K562 (cell line): Measurements from ENCODE around the gene P4HB. TPM values are rescaled to one million over a fixed set of nuclear protein-coding genes. Genes with fewer than 3 reads are reported as not detected.
A peak's percentile ranks its signal among the peaks of the same experiment; 100 is the strongest.

ENCODE experiments used
- BHLHE40 ChIP-seq: IDR thresholded peaks from 2 replicates; pipeline ENCODE4 v1.6.1; 2011; ENCODE audit warnings: low read length, improper control_type of control experiment
- CTCF ChIP-seq, 3 experiments: IDR thresholded peaks in 2 of 3; conservative IDR thresholded peaks in 1 of 3; 2 replicates each; pipeline ENCODE4 v1.5.1; 2011 to 2012; ENCODE audit warnings: low read length in 3 of 3, mild to moderate bottlenecking in 3 of 3, control low read depth in 2 of 3, improper control_type of control experiment in 1 of 3, inconsistent platforms in 1 of 3, low read depth in 1 of 3, mixed read lengths in 1 of 3, moderate library complexity in 1 of 3; ENCODE audit not compliant: insufficient read depth in 2 of 3
- EWSR1 ChIP-seq: fragments of 450-650 bp; IDR thresholded peaks from 2 replicates; pipeline ENCODE4 v1.6.1; 2018; ENCODE audit warnings: borderline replicate concordance, mild to moderate bottlenecking, low read depth, moderate library complexity; ENCODE audit not compliant: partially characterized antibody
- MAFF ChIP-seq: IDR thresholded peaks from 2 replicates; pipeline ENCODE4 v1.6.1; 2012; ENCODE audit warnings: low read length, improper control_type of control experiment
- SRSF7 ChIP-seq: fragments of 200-400 bp; formaldehyde crosslinking; optimal IDR thresholded peaks from 2 replicates; pipeline ENCODE3; 2017; ENCODE audit warnings: mild to moderate bottlenecking, low read depth, low read length
- UBTF ChIP-seq, 2 experiments: IDR thresholded peaks; 2 replicates each; pipeline ENCODE4 v1.6.1; 2012; ENCODE audit warnings: improper control_type of control experiment in 2 of 2, low read depth in 2 of 2, low read length in 2 of 2, borderline replicate concordance in 1 of 2
- USF1 ChIP-seq: sonication (generic); formaldehyde crosslinking; IDR thresholded peaks from 2 replicates; pipeline ENCODE4 v1.9.0; 2022; ENCODE audit warnings: mild to moderate bottlenecking, missing genetic modification reagents
- ZC3H4 ChIP-seq: sonication (generic); formaldehyde crosslinking; IDR thresholded peaks from 2 replicates; pipeline ENCODE4 v1.9.0; 2021; ENCODE audit warnings: missing genetic modification reagents, borderline replicate concordance
- ZNF232 ChIP-seq: sonication (generic); formaldehyde crosslinking; IDR thresholded peaks from 2 replicates; pipeline ENCODE4 v1.8.0; 2022; ENCODE audit warnings: mild to moderate bottlenecking, missing genetic modification reagents
- ZNF764 ChIP-seq: fragments of 250-450 bp; sonication (Bioruptor Pico); IDR thresholded peaks from 2 replicates; pipeline ENCODE4 v1.4.0; 2020; ENCODE audit warnings: low read depth, mild to moderate bottlenecking, moderate library complexity
- polyA plus RNA-seq, 8 experiments: library from polyadenylated mRNA; depleted of rRNA in 4 of 8; stranded (reverse) in 5 of 8; unstranded in 3 of 8; fragments of >200 nt; fragmentation: Nextera tagmentation in 2 of 8; fragmentation: Illumina TruSeq in 1 of 8; extraction: Ambion mirVana in 2 of 8; extraction: Trizol in 1 of 8; gene quantifications; 2 replicates each; pipeline versions ENCODE4 v1.2.1 to v1.2.3, GENCODE V29; 2011 to 2014; ENCODE audit warnings: inconsistent platforms in 1 of 8, missing spikeins in 1 of 8
- total RNA-seq, 7 experiments: library from RNA; depleted of rRNA in 6 of 7; stranded (reverse); fragments of >200 nt in 6 of 7; fragmentation: Illumina TruSeq in 2 of 7; extraction: Trizol in 2 of 7; gene quantifications; 2 replicates each; pipeline versions ENCODE4 v1.2.1 to v1.2.3, GENCODE V29; 2011 to 2021; ENCODE audit warnings: low replicate concordance in 1 of 7
- TF ChIP-seq, protein P1 (sequence below), 2 experiments: fragments of 450-650 bp in 1 of 2; sonication (generic) in 1 of 2; formaldehyde crosslinking in 1 of 2; IDR thresholded peaks; 2 replicates each; pipeline versions ENCODE4 v1.7.1 to v1.9.0; 2016 to 2022; ENCODE audit warnings: inconsistent platforms in 1 of 2, mild to moderate bottlenecking in 1 of 2, missing genetic modification reagents in 1 of 2

P4HB gene
- total and polyA plus RNA-seq, 9 of the 15 experiments (the other 6 are each of a cell fraction or from before 2014, with no cell fraction given): 4.4 to 645 (median 325) TPM

- TF ChIP-seq UBTF (IDR thresholded peaks at IDR 0.05; ENCODE audit: borderline replicate concordance in 1 of 2, low read depth in 2 of 2, low read length in 2 of 2): 0 out of 4 replicates have a peak, but pooled peaks of 1 of the 2 experiments have one; percentile 23
- TF ChIP-seq MAFF: no peak
- no peak for TF ChIP-seq CTCF (IDR thresholded peaks at IDR 0.05 in 2 of 3, conservative IDR thresholded peaks at IDR 0.05 in 1 of 3; ENCODE audit: insufficient read depth in 2 of 3, low read depth in 1 of 3, low read length in 3 of 3)
- TF ChIP-seq, protein P1, sequence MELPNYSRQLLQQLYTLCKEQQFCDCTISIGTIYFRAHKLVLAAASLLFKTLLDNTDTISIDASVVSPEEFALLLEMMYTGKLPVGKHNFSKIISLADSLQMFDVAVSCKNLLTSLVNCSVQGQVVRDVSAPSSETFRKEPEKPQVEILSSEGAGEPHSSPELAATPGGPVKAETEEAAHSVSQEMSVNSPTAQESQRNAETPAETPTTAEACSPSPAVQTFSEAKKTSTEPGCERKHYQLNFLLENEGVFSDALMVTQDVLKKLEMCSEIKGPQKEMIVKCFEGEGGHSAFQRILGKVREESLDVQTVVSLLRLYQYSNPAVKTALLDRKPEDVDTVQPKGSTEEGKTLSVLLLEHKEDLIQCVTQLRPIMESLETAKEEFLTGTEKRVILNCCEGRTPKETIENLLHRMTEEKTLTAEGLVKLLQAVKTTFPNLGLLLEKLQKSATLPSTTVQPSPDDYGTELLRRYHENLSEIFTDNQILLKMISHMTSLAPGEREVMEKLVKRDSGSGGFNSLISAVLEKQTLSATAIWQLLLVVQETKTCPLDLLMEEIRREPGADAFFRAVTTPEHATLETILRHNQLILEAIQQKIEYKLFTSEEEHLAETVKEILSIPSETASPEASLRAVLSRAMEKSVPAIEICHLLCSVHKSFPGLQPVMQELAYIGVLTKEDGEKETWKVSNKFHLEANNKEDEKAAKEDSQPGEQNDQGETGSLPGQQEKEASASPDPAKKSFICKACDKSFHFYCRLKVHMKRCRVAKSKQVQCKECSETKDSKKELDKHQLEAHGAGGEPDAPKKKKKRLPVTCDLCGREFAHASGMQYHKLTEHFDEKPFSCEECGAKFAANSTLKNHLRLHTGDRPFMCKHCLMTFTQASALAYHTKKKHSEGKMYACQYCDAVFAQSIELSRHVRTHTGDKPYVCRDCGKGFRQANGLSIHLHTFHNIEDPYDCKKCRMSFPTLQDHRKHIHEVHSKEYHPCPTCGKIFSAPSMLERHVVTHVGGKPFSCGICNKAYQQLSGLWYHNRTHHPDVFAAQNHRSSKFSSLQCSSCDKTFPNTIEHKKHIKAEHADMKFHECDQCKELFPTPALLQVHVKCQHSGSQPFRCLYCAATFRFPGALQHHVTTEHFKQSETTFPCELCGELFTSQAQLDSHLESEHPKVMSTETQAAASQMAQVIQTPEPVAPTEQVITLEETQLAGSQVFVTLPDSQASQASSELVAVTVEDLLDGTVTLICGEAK (IDR thresholded peaks at IDR 0.05): peak; percentile 70
- TF ChIP-seq, protein P1 (CRISPR knock-in tag; IDR thresholded peaks at IDR 0.05): peak; percentile 48; the same call in 1 of the 2 replicates
- TF ChIP-seq ZC3H4 (CRISPR knock-in tag): peak; percentile 97; the same call in 1 of the 2 replicates
- peak; percentile 99 for TF ChIP-seq BHLHE40
- TF ChIP-seq ZNF764 (CRISPR knock-in tag): no peak
- TF ChIP-seq SRSF7: no peak
- TF ChIP-seq ZNF232 (CRISPR knock-in tag): peak; percentile 47; the same call in 1 of the 2 replicates
- no peak for TF ChIP-seq EWSR1
- peak; percentile 93 for TF ChIP-seq USF1 (CRISPR knock-in tag)
These were observed 27.0 kb downstream of the P4HB start, which contains the start of gene MCRIP1 (continued) for GRCh38 chr17:81833160-81833920.
